DMS79 treated with DMSO at 0.1 percent for 48 hours (cell line): ENCODE measurements around the gene SLC29A2.
A peak's percentile ranks its signal among the peaks of the same experiment; 100 is the strongest.
"Not testable (repeated sequence)": the region's sequence is repeated elsewhere in the genome, so short reads cannot be mapped to it uniquely, and the experiment has no call there.

Source experiments
- DNase-seq: peaks from one replicate; lab custom pipeline; 2025; lab: John Stamatoyannopoulos, UW

SLC29A2 gene

DNA sequence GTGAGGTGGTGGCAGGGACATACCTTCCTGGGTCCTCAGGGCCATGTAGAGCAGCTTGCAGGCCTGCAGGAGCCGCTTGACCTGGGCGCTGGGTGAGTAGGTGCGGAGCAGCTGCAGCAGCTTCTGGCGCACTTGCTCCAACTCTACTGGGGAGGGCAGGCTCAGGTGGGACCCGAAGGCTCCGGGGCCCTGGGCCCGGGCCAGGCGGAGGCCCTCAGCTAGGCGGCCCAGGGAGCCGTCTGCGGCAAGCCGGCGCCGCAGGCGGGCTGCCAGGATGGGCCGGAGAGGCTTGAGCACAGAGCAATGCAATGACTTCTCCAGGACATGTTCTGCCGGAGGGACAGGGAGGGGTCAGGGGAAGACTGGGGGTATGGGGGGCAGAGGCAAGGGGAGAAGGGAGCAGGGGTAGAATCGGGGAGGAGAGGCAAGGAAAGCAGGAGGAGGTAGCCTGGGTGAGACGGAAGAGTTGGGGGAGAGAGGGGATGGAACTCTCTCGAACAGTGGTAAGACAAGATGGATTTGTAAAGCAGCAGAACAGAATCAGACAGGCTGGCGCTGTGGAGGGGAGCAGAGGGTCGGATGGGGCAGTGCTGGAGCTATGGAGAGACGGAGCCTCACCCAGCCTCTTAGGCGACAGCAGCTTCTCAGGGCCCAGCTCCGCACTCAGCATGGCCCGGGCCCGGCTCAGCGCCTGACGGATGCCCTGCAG lies 37.5 kb downstream of the SLC29A2 start:
- no peak for DNase-seq

DNA sequence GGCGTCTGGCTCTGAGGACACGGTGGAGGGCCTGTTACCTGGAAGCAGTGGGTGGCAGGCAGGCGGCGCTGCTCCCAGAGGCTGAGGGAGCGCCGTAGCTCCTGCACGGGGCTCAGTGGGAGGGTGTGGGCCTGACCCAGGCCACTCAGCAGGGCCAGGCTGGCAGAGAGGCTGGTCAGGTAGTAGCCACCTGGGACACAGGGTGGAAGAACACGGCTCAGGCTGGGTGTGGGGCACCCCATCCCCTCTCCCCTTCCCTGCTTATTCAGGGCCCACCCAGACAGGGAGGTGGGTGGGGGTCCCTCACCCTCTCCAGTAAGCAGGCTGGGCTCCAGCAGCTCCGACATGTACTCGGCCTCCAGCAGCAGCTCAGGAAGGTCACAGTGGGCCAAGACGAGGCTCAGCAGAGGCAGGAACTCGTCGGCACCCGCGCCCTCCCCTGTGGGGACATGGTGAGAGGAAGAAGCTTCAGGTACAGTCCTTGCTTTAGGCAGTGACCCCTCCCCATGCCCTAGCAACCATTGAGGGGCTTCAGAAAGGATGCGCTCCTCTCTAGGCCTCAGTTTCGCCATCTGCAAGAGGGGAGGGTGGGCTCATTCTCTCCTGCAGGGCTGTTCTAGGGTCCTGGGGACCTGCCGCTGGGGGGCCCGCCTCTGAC lies 38.2 kb downstream of the SLC29A2 start:
- DNase-seq, result no peak

DNA sequence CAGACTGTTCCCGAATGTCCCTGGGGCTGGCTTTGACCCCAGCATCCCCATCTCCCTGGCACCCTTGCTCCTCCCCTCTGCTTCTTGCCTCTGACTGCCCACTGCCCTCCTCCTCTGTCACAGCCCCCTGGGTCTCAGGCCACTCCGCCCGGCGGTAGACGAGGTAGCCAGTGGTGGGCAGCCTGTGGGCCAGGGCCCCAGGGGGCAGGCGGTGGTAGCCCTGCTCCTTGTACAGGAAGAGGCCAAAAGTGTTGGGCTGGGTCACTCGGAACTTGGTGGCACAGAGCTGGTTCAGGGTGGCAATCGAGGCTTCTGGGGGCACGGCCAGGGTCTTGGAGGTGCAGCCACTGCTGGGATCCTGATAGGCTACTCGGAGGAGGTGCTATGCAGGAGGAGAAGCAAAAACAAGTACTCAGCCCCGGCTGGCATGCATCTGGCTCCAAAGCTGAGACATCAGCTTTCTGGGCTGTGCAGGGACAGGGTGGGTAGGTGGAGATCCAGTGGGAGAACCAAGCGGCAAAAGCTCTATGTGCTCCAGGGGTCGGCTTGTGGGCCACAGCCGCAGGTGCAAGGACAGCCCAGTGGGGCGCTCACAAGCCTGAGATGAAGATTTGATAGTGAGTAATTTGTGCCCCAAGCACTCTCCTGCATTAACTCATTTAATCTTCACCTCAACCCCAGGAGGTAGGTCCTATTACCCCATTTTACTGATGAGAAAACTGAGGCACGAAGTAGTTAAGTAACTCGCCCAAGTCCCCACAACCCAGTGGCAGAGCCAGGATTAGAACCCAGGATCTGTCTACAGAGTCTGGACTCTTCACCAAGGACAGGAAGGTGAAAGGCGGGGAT lies 39.0 kb downstream of the SLC29A2 start:
- no peak for DNase-seq

DNA sequence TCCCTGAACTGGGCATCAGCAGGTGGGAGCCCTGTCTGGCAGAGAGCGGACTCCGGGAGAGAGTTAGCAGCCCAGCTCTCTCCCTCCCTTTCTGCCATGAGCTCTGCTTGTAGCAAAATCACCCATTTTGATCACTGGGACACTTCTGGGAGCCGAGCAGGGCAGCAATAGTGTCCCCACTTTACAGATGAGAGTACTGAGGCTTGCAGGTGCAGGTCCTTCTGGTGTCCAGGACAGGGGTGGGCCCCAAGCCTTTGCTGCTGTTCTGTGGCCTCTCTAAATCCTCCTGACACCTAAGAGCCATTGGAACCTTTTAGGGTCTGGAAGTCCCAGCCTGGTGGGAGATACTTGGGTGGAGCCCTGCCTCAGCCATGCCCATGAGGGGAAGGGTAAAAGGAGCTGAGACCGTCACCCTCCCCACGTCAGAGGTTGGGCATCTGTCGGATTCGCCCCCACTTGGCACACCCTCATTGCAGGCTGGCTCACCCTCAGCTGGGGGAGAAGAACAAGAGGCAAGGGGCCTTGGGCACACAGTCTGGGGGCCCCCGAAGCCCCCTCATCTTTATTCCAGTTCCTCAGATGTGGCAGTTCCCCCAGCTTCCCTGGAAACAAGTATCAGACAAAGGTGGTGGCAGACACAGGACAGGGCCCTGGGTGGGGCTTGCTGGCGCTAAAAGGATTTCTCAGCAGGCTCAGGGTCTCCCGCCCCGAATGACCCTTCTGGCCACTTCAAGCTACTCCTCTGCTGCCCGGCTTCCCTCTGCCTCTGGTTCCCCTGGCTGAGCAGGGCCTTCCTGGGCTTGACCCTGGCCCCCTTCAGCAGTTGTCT lies 39.8 kb downstream of the SLC29A2 start:
- DNase-seq, result no peak

DNA sequence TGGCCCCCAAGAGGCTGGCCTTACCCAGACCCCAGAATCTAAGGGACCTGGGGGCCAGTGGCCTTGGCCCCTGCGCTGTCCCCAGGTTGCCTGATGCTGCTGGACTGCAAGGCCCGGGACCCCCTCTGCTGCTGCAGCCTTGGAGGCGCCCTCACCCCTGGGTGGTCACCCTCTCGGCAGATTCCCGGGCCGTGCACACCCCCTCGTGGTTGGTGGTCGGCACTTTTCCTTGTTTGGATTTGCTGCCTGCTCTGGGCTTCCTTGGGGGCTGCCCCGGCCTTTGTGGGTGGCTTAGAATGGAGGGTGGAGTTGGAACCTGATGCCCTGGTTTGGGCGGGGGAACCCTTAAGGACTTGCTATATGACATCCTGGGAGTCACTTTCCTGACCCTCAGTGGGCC lies 40.6 kb downstream of the SLC29A2 start:
- DNase-seq, result no peak

DNA sequence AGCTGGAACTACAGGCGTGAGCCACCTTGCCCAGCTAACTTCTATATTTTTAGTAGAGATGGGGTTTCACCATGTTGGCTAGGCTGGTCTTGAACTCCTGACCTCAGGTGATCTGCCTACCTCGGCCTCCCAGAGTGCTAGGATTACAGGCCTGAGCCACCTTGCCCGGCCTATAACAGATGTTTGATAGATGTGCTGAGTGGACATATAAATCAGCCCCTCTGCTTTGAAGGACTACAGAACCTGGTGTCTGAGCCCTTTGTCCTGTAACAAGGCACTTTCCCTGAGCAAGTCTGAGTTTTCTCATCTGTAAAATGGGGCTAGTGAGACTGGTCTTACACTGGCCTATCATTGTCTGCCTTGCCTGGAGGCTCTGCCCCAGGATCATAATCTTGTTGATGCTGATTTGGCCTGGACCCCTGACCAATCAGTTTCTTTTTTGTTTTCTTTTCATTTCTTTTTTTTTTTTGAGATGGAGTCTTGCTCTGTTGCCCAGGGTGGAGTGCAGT lies 42.3 kb downstream of the SLC29A2 start:
- DNase-seq, result no peak

DNA sequence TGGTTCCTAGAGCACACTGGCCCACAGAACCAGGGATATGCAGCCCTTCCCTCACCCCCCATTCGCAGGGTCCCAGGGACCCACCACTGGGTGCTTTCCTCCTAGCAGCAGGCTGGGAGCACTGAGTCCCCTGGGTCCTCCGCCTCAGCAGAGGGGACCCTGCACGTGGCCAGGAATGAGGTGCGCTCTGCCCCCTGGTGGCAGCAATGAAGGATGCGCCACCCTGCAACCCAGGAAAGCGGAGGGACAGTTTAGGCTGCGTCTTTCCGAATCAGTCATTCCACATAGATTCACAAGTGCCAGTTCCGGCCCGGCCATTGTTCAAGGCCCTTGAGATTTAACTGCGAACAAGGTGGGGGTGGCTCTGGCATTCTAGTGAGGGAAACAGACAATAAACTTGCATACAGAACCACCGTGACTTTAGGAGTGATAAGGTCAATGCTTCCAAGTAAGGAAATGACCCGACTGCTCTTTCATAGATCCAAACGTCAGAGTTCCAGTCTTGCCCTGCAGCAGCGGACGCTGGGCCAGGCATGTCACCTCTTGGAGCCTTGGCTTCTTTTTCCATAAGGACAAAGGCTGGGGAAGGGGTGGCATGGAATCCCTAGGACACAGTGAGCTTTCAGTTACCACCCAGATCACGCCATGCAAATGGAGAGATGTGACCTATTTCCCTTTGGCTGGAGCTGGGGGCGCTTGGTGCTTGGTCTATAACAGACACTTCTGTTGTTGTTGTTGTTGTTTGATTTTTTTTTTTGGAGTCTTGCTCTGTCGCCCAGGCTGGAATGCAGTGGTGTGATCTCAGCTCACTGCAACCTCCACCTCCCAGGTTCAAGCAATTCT lies 43.0 kb downstream of the SLC29A2 start:
- DNase-seq, result peak; percentile 52

DNA sequence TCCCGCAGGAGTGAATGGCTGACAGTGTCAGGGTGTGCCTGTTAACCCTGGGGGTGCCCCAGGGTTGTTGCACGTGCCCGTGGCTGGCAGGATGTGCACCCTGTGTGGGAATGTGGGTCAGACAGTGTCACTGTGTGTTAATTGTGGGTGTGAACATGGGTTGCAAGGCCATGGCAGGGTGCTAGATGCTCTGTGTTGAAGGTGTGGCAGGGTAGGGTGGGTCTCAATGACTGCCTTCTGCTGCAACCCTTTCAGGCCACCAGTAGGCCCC lies 43.6 kb downstream of the SLC29A2 start:
- DNase-seq, result no peak

DNA sequence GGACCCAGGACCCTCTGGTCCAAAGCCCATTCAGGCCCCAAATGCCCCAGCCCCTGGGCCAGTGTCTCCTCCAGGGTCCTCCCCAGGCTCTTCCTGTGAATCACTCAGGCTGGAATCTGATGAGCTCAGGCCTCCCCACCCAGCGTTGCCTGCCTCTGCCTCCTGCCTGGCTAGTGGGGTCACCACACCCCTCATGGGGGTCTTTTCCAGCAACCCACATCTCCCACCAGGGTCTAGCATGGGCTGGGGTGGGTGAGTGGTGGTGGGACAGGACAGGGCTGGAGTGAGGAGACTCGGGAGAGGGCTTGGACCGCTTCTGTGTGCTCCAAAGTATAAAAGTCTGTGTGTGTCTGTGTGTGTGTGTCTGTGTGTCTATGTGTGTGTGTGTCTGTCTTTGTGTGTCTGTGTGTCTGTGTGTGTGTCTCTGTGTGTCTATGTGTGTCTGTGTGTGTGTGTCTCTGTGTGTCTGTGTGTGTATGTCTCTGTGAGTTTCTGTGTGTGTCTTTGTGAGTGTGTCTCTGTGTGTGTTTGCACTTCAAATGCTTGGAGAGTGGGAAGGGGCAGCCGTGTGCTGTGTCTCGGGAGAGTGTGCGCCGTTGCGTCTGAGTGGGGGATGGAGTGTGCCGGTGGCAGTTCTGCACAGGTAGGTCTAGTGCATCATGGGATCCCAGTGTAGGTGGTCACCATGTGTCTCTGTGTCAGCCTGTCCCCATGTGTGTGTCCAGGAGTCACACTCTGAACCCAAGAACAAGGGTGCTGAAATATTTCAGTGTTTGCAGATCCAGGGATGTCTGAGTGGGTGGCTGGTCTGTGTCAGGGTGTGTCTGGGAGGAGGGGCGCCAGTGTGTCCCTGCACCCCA lies 44.2 kb downstream of the SLC29A2 start:
- DNase-seq, result no peak

DNA sequence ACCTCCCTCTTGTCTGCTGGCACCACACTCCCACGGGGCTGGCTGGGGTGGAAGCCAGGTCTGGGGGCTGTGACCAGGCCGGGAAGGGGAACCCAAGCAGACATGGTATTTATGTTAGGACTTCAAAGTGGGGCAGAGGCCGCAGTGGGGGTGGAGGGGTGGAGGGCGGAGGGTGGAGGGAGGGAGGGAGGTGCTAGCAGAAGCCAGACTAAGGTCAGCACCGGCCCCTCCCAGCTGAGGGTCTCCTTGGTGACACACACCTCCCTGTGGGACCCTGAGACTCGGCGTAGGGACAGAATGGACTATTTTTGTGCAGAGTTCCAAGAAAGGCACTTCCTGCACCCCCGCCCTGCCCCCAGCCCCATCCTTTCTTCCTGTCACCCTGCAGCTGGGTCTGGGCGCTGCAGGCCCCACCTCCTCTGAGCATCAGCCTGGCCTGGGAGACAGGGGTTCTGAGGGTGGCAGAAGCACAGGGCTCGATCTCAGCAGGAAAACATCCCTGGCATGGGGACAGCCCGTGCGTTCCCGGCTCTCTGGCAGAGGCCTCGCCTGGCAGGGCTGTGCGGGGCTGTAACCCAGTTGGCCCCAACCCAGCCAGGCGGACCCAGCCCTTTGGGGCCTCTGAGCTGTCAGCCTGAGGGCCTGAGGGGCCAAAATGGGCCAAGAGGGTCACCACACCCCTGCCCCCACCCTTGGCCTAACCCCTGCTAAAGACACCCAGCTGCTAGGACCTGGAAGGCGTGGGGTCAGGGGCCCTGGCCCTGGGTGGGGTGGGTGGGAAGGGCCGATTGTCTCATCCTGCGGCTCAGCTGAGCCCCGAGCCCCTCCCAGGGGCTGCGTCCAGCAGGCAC lies 45.1 kb downstream of the SLC29A2 start:
- DNase-seq, result no peak

DNA sequence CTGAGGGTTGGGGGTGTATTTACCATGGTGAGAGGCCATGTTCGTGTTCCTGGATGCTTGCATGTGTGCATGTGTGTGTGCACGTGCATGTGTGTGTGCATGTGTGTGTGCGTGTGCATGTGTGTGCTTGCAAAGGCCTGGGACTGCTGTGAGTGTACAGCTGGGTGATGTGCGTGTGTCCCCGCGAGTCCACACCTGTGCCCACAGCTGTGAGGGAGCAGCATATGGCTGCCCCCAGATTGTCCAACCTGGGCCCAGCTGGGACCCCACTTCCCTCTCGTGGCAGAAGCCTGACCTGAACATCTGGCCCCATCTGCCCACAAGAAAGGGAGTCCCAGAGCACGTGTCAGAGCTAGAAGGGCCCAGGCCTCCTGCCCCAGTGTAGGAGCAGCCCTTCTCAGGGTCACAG lies 46.3 kb downstream of the SLC29A2 start:
- no peak for DNase-seq

DNA sequence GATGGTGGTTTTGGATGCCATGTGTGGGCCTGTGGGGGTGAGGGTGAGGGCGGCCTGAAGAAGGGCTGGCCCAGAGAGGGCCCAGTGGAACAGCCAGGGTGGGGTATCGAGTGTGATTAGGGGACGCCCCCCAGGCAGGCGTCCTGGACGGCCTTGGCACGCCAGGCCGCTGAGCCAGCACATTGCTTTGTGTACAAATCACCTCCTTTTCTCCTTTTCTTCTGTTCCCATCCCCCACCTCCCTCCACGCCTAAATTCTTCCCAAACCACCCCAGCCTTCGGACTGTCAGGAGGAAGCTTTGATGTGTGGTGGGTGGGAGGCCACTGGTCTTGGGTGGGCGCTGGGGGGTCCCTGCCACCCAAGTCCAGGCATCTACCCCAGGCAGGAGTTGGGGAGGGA lies 46.9 kb downstream of the SLC29A2 start:
- DNase-seq, result no peak

DNA sequence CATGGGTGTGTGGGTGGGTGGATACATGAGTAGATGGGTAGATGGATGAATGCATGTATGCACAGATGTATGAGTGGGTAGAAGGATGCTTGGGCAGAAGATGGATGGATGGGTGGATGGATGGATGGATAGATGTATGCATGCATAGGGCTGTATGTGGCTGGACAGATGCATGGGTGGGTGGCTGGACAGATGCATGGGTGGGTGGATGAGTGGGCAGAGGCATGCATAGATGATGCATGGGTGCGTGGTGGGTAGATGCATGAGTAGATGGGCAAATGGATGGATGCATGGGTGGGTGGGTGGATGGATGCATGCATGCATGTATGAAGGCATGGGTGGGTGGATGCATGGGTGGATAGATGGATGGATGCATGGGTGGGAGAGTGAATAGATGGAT lies 47.9 kb downstream of the SLC29A2 start:
- no peak for DNase-seq

DNA sequence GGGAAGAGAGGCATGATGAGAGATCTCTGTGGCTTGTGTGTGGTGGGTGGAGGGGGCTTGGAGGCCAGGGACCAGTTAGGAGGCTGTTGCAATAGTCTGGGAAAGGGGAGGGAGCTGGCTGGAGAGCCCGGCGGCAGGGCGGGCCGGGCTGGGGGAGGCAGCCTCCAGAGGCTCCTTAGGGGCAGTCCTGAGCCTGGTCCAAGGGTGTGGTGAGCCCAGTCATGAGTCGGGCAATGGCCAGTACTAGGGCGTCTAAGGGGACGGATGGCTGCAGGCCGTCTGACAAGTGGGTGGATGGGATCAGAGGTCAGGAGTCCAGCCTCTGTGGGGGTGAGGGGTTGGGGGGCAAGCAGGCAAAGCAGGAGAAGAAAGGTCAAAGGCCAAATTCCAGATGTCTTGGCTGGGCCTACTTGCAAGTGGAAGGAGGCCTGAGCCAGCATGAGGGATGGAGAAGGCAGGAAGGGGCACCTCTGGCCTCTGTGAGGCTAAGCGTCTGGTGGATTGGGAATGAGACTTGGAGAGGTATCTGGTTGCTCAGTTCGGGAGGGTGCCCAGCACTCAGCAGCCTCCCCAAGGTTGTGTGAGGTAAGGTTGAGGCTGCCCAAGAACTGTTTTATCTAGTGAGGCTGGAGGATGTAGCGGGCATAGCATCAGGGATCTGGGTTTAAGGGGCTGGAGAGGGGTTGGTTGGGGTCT lies 48.7 kb downstream of the SLC29A2 start:
- no peak for DNase-seq

DNA sequence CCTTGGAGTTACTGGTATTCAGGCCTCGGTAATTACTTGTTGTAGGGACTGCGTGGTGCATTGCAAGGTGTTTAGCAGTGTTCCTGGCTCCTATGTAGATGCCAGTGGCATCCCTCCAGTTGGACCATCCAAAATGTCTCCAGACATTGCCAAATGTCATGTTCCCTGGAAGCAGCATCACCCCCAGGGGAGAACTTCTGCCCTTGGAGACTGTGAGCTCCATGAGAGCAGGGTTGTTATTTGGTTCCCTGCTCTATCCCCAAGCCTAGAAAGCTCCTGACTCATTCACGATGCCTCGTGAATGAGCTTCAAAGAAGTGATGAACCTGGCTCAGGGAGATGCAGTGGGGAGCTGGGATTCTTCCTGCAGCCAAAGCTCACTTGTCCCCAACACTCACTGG lies 50.0 kb downstream of the SLC29A2 start:
- no peak for DNase-seq

DNA sequence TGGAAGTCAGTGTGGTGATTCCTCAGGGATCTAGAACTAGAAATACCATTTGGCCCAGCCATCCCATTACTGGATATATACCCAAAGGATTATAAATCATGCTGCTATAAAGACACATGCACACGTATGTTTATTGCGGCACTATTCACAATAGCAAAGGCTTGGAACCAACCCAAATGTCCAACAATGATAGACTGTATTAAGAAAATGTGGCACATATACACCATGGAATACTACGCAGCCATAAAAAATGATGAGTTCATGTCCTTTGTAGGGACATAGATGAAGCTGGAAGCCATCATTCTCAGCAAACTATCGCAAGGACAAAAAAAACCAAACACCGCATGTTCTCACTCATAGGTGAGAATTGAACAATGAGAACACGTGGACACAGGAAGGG lies 50.8 kb downstream of the SLC29A2 start:
- not testable (repeated sequence) for DNase-seq

DNA sequence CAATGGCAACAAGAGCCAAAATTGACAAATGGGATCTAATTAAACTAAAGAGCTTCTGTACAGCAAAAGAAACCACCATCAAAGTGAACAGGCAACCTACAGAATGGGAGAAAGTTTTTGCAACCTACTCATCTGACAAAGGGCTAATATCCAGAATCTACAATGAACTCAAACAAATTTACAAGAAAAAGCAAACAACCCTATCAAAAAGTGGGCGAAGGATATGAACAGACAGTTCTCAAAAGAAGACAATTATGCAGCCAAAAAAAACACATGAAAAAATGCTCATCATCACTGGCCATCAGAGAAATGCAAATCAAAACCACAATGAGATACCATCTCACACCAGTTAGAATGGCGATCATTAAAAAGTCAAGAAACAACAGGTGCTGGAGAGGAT lies 51.3 kb downstream of the SLC29A2 start:
- DNase-seq, result not testable (repeated sequence)

DNA sequence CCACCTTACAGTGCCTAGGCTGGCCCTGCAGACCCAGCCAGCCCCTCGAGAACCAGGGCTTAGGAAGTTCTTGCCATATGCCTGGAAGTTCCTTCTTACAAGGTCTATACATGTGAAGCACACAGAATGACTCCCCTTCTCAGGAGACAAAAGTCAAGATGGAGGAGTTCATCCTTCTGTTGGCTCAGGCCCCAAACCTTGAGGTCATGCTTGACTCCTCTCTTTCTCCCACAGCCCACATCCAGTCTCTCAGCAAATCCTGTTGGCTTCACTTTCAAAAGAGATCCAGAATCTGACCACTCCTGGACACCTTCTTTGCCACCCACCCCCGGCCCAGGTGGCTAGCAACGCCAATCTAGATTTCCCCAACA lies 53.0 kb downstream of the SLC29A2 start:
- no peak for DNase-seq
